Dedifferentiated amniotic fluid mesenchymal stem cell (primary cell): ENCODE measurements around the gene FAM53A.

Source experiments
- DNase-seq: peaks from one replicate; pipeline ENCODE4 v3.0.0-alpha.2; 2016; ENCODE audit errors: extremely low spot score

The FAM53A gene

DNA sequence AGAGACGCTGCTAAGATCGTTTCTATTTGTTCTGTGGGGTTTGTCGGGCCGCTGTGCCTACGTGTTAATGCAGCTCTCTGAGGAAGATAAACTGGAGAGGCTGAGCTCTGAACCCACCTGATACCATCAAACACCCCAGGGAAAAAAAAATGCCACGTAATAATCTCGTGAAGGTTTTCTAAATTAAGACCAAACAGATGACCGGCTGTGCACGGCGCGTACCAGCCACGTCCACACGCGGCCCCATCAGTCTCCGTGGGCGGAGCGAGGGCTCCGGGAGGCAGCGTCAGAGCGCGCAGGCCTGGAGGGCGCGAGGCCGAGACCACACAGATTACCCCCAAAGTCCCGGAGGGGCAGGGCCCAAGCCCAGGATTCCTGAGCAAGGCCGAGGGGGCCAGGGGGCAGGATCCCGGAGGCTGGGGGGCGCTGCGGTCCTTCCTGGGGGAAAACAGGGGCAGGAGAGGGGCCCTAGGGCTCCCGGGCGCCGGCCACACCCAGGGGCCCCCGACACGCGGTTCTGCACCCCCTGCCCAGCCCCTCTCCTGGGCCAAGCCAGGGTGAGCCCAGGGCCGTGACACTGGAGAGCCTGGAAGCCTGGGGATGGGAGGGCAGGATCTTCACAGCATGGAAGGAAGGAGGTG, 91.9 kb downstream of the FAM53A start:
- no peak for DNase-seq

GRCh38 chr4:1591107-1591506, 93.0 kb downstream of the FAM53A start:
- no peak for DNase-seq

DNA sequence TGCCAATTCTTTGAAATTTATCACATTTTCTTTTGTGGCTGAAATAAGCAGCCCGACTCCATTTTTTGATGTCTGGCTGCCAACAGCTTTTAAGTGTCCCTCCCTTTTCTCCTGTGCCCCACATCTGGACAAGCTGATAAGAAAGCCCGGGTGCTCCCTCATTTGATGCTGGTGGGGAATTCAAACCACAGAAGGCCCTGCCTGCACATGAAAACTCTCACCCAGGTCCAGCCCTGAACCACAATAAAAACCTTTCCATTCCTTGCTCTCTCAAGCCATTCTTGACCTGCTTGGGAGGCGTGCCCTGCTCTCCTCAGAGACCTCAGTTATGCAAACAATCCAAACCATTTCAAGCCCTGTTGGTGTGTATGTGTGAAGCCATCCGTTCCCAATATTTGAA, 93.9 kb downstream of the FAM53A start:
- no peak for DNase-seq
